GM12878 (cell line): Measurements from ENCODE around the gene TTC38. TPM values are rescaled to one million over a fixed set of nuclear protein-coding genes. Genes with fewer than 3 reads are reported as not detected.

ENCODE experiments used
- ATAC-seq: fragments of 200-7000 bp; cut with Tn5 transposase; 3 replicates; pipeline ENCODE4 v1.9.1; 2020; ENCODE audit warnings: mild to moderate bottlenecking, moderate library complexity
- BruUV-seq: library from RNA; stranded (reverse); fragments of 400-500 nt; replicated peaks from 2 replicates; lab custom pipeline; 2021; lab: Mats Ljungman, UMichigan
- CTCF ChIA-PET: fragments of 300-600 bp; sonication (Branson Sonifier 250); formaldehyde crosslinking; extraction: SDS; loops from one replicate; lab custom pipeline; 2021; ENCODE audit warnings: inconsistent platforms; lab: Yijun Ruan, JAX
- POLR2A ChIA-PET: fragments of 350-600 bp; formaldehyde crosslinking; extraction: SDS; loops from one replicate; lab custom pipeline; 2021; ENCODE audit warnings: inconsistent platforms; lab: Charles Lee
- RAD21 ChIA-PET: fragments of 300-600 bp; sonication (Branson Sonifier 250); formaldehyde crosslinking; loops from one replicate; lab custom pipeline; 2023; ENCODE audit warnings: antibody characterized with exemption; ENCODE audit not compliant: unreplicated experiment; lab: Charles Lee
- SMC1A ChIA-PET: fragments of 300-600 bp; sonication (Branson Sonifier 250); formaldehyde crosslinking; loops from one replicate; lab custom pipeline; 2023; ENCODE audit not compliant: unreplicated experiment, uncharacterized antibody; lab: Charles Lee
- DNase-seq: peaks from one replicate; pipeline ENCODE4 v3.0.0-alpha.2; 2011; ENCODE audit warnings: low read depth, low spot score
- FAIRE-seq: peaks from 3 replicates; lab custom pipeline; 2011; peaks lifted over from hg19 to GRCh38; lab: Jason Lieb, UNC
- H2AFZ ChIP-seq: 2 replicates; pipeline ENCODE4 v1.6.0; 2011; ENCODE audit warnings: low read depth, low read length, control low read depth; ENCODE audit not compliant: control insufficient read depth
- H3K27ac ChIP-seq: 2 replicates; pipeline ENCODE4 v1.5.1; 2011; ENCODE audit warnings: control low read depth; ENCODE audit not compliant: control insufficient read depth, insufficient read depth
- H3K27me3 ChIP-seq, 2 experiments: replicated peaks in 1 of 2; 2 replicates each; pipeline versions ENCODE4 v1.6.0 to v1.6.1; 2011; ENCODE audit warnings: low read length in 1 of 2; ENCODE audit not compliant: control insufficient read depth in 2 of 2, insufficient read depth in 2 of 2
- H3K36me3 ChIP-seq, 2 experiments: 2 replicates each; pipeline ENCODE4 v1.5.1; 2011; ENCODE audit warnings: low read length in 1 of 2; ENCODE audit not compliant: control insufficient read depth in 2 of 2, insufficient read depth in 2 of 2
- H3K4me1 ChIP-seq: 2 replicates; pipeline ENCODE4 v1.6.1; 2011; ENCODE audit warnings: mild to moderate bottlenecking, low read length, moderate library complexity, mixed read lengths; ENCODE audit not compliant: control insufficient read depth, insufficient read depth
- H3K4me2 ChIP-seq: 2 replicates; pipeline ENCODE4 v1.6.0; 2011; ENCODE audit warnings: control low read depth; ENCODE audit not compliant: control insufficient read depth, insufficient read depth
- H3K4me3 ChIP-seq: fragments of 200-600 bp; sonication (generic); 2 replicates; pipeline ENCODE4 v1.5.1; 2016
- H3K79me2 ChIP-seq: 2 replicates; pipeline ENCODE4 v1.6.0; 2011; ENCODE audit warnings: low read length; ENCODE audit not compliant: control insufficient read depth, insufficient read depth
- H3K9ac ChIP-seq: 2 replicates; pipeline ENCODE4 v1.8.0; 2011; ENCODE audit warnings: low read length, control low read depth, mixed read lengths; ENCODE audit not compliant: control insufficient read depth, insufficient read depth
- H3K9me3 ChIP-seq: replicated peaks from 3 replicates; pipeline ENCODE4 v1.5.1; 2011; ENCODE audit warnings: mild to moderate bottlenecking, low read length; ENCODE audit not compliant: control insufficient read depth, insufficient read depth
- H4K20me1 ChIP-seq: 2 replicates; pipeline ENCODE4 v1.6.0; 2011; ENCODE audit not compliant: control insufficient read depth, insufficient read depth
- ESRRA ChIP-seq: IDR thresholded peaks from 2 replicates; pipeline ENCODE4 v1.6.1; 2012; ENCODE audit warnings: mild to moderate bottlenecking, low read length, improper control_type of control experiment
- FOS ChIP-seq: IDR thresholded peaks from 3 replicates; pipeline ENCODE4 v1.6.1; 2011; ENCODE audit warnings: borderline replicate concordance; ENCODE audit not compliant: insufficient read length; ENCODE audit errors: extremely low read depth
- KDM1A ChIP-seq: fragments of 200-600 bp; sonication (generic); IDR thresholded peaks from 2 replicates; pipeline ENCODE4 v1.6.1; 2016; ENCODE audit warnings: borderline replicate concordance
- NFIC ChIP-seq: IDR thresholded peaks from 2 replicates; pipeline ENCODE4 v1.6.1; 2012; ENCODE audit warnings: low read depth, mild to moderate bottlenecking, inconsistent platforms, low read length, moderate library complexity
- PML ChIP-seq: IDR thresholded peaks from 2 replicates; pipeline ENCODE4 v1.6.1; 2012; ENCODE audit warnings: low read length, inconsistent platforms
- SIX5 ChIP-seq: IDR thresholded peaks from 2 replicates; pipeline ENCODE4 v1.6.1; 2011; ENCODE audit warnings: mild to moderate bottlenecking, low read depth, low read length, moderate library complexity; ENCODE audit not compliant: severe bottlenecking
- TCF7 ChIP-seq: IDR thresholded peaks from 2 replicates; pipeline ENCODE4 v1.6.1; 2014; ENCODE audit warnings: antibody characterized with exemption, borderline replicate concordance
- WGBS: methylation state at CpG from one replicate; pipeline ENCODE4 v1.1.6; 2016; ENCODE audit warnings: low lambda C conversion rate; ENCODE audit not compliant: insufficient replicate concordance, insufficient coverage; ENCODE audit errors: missing lambda C conversion rate; 5-methylcytosine and 5-hydroxymethylcytosine counted together
- in situ Hi-C: fragments of 300-500 bp; cut with MboI; formaldehyde crosslinking; loops from 9 replicates; pipeline ENCODE4 v1.14.3; 2018; ENCODE audit warnings: mixed read lengths
- intact Hi-C: fragments of 100-400 bp; cut with micrococcal nuclease; formaldehyde crosslinking; loops from one replicate; pipeline ENCODE4 v1.14.2; 2022; ENCODE audit not compliant: unreplicated experiment
- polyA plus RNA-seq, 11 experiments: library from polyadenylated mRNA; depleted of rRNA in 4 of 11; unstranded in 6 of 11; stranded (reverse) in 5 of 11; fragments of >200 nt; fragmentation: Nextera tagmentation in 4 of 11; fragmentation: Illumina TruSeq in 1 of 11; extraction: Ambion mirVana in 4 of 11; extraction: Trizol in 1 of 11; gene quantifications; 1 replicate in 1 of 11; 2 replicates in 10 of 11; pipeline versions ENCODE4 v1.2.1 to v1.2.3, GENCODE V29; 2011 to 2016; ENCODE audit warnings: inconsistent platforms in 2 of 11, missing spikeins in 2 of 11, low read depth in 1 of 11
- total RNA-seq, 4 experiments: library from RNA; depleted of rRNA in 3 of 4; stranded (reverse); fragments of >200 nt in 3 of 4; fragmentation: Illumina TruSeq in 1 of 4; extraction: Trizol in 1 of 4; gene quantifications; 2 replicates each; pipeline versions ENCODE4 v1.2.1 to v1.2.3, GENCODE V29; 2013 to 2021
- TF ChIP-seq, protein P1 (sequence below): fragments of 450-650 bp; IDR thresholded peaks from 2 replicates; pipeline ENCODE4 v1.6.1; 2017; ENCODE audit warnings: mild to moderate bottlenecking, moderate library complexity

TTC38 gene
- total and polyA plus RNA-seq, 10 of the 15 experiments (the other 5 are each of a cell fraction or from before 2014, with no cell fraction given) = 0.58 to 39.9 (median 13.0) TPM

- peaks cover 3% of the 10 kb centered on the region; the same call in 1 of the 2 replicates for H3K4me1 ChIP-seq
- H3K27ac ChIP-seq = no peak overlapping the region
- POLR2A ChIA-PET = no interaction called here
- BruUV-seq = no TSS peak
- H4K20me1 ChIP-seq = no peaks in the 10 kb centered on the region
- intact Hi-C loops = no loop called here
- no peak for TF ChIP-seq NFIC
- H3K9ac ChIP-seq = no peak overlapping the region
- peaks cover 8 to 46% of the 10 kb centered on the region in 2 experiments for H3K36me3 ChIP-seq
- no peaks in the 10 kb centered on the region for H3K27me3 ChIP-seq
- RAD21 ChIA-PET = interaction anchor here (0.5 kb wide), 1 partner anchor 10 kb away, joined by 3 read pairs; no protein-coding TSS in a partner anchor
- SMC1A ChIA-PET = no interaction called here
- H3K4me3 ChIP-seq = no peak overlapping the region
- ATAC-seq (no peak), DNase-seq (no peak), FAIRE-seq (no peak)
- H3K9me3 ChIP-seq = no peaks in the 10 kb centered on the region
- in situ Hi-C loops = no loop called here
- H3K4me2 ChIP-seq = no peak overlapping the region
- H3K79me2 ChIP-seq = peaks cover 31% of the 10 kb centered on the region
- WGBS = 97% methylated on average over 5 of the region's 5 CpGs
- no peak overlapping the region for H2AFZ ChIP-seq
- CTCF ChIA-PET = interaction anchor here (2.1 kb wide), 1 partner anchor 28 kb away, joined by 7 read pairs; no protein-coding TSS in a partner anchor
Measured at GRCh38 chr22:46339956-46340355, 72.1 kb downstream of the TTC38 start.

DNA sequence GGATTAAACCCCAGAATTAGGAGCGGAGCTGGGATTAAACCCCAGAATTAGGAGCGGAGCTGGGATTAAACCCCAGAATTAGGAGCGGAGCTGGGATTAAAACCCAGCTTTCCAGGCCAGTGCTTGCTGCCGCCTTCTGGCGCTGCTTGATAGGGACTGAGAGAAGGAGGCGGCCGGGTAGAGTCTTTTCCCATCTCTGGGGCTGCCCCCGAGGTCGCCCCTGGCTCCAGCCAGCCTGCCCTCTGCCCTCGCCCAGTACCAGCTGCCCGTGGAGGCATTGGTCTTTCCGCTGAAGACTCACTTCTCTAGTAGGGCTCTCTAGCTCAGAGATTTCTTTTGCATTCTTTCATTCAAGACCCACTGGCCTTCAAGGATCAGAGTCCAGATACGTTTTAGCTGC is 72.9 kb downstream of the TTC38 start:
- Histone ChIP-seq H3K27ac (no peak overlapping the region), H3K9me3 (no peaks in the 10 kb centered on the region), H4K20me1 (no peaks in the 10 kb centered on the region), H2AFZ (no peak overlapping the region), H3K4me1 (peaks cover 3% of the 10 kb centered on the region; the same call in 1 of the 2 replicates), H3K79me2 (peaks cover 29% of the 10 kb centered on the region), H3K4me2 (no peak overlapping the region), H3K27me3 (no peaks in the 10 kb centered on the region), H3K4me3 (no peak overlapping the region), H3K9ac (no peak overlapping the region), H3K36me3 (peaks cover 8 to 46% of the 10 kb centered on the region in 2 experiments)
- no peak for TF ChIP-seq FOS
- TF ChIP-seq ESRRA = no peak
- TF ChIP-seq SIX5 = no peak
- no peak for TF ChIP-seq KDM1A
- TF ChIP-seq TCF7 = no peak
- TF ChIP-seq, protein P1, sequence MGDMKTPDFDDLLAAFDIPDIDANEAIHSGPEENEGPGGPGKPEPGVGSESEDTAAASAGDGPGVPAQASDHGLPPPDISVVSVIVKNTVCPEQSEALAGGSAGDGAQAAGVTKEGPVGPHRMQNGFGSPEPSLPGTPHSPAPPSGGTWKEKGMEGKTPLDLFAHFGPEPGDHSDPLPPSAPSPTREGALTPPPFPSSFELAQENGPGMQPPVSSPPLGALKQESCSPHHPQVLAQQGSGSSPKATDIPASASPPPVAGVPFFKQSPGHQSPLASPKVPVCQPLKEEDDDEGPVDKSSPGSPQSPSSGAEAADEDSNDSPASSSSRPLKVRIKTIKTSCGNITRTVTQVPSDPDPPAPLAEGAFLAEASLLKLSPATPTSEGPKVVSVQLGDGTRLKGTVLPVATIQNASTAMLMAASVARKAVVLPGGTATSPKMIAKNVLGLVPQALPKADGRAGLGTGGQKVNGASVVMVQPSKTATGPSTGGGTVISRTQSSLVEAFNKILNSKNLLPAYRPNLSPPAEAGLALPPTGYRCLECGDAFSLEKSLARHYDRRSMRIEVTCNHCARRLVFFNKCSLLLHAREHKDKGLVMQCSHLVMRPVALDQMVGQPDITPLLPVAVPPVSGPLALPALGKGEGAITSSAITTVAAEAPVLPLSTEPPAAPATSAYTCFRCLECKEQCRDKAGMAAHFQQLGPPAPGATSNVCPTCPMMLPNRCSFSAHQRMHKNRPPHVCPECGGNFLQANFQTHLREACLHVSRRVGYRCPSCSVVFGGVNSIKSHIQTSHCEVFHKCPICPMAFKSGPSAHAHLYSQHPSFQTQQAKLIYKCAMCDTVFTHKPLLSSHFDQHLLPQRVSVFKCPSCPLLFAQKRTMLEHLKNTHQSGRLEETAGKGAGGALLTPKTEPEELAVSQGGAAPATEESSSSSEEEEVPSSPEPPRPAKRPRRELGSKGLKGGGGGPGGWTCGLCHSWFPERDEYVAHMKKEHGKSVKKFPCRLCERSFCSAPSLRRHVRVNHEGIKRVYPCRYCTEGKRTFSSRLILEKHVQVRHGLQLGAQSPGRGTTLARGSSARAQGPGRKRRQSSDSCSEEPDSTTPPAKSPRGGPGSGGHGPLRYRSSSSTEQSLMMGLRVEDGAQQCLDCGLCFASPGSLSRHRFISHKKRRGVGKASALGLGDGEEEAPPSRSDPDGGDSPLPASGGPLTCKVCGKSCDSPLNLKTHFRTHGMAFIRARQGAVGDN = no peak
- TF ChIP-seq PML = no peak
- in situ Hi-C loops (no loop called here), intact Hi-C loops (no loop called here)
- no peak for DNase-seq
- no TSS peak for BruUV-seq
- no peak for FAIRE-seq
- CTCF ChIA-PET = interaction anchor here (2.1 kb wide), 1 partner anchor 27 kb away, joined by 7 read pairs; no protein-coding TSS in a partner anchor
- SMC1A ChIA-PET = no interaction called here
- RAD21 ChIA-PET = no interaction called here
- 98% methylated on average over 12 of the region's 13 CpGs for WGBS
- POLR2A ChIA-PET = no interaction called here
- ATAC-seq = no peak
